H1 (cell line): Measurements from ENCODE around the gene CGNL1. TPM values are rescaled to one million over a fixed set of nuclear protein-coding genes. Genes with fewer than 3 reads are reported as not detected.

Source experiments
- GTF2F1 ChIP-seq: IDR thresholded peaks from 2 replicates; pipeline ENCODE4 v1.6.1; 2012; ENCODE audit warnings: low read depth, low read length, improper control_type of control experiment, borderline replicate concordance
- POU5F1 ChIP-seq: IDR thresholded peaks from 2 replicates; pipeline ENCODE4 v1.6.1; 2011; ENCODE audit warnings: low read depth, mild to moderate bottlenecking, low read length, moderate library complexity
- polyA plus RNA-seq, 7 experiments: library from polyadenylated mRNA; depleted of rRNA in 3 of 7; stranded (reverse) in 5 of 7; unstranded in 2 of 7; fragments of >200 nt in 5 of 7; fragments of 200-250 nt in 2 of 7; gene quantifications; 1 replicate in 5 of 7; 2 replicates in 1 of 7; 4 replicates in 1 of 7; pipeline versions ENCODE4 v1.2.1 to v1.2.3, GENCODE V29; 2011 to 2013; ENCODE audit warnings: missing spikeins in 2 of 7, mixed read lengths in 2 of 7
- total RNA-seq: library from RNA; stranded (reverse); fragmentation: NEBNext Ultra II Directional; extraction: Animal tissue kit (Norgen Biotek cat#: 25700); gene quantifications from 2 replicates; pipeline ENCODE4 v1.2.1, GENCODE V29; 2021

Gene CGNL1
- total and polyA plus RNA-seq, 2 of the 8 experiments (the other 6 are each of a cell fraction or from before 2014, with no cell fraction given), result 21.8 to 75.6 TPM

- TF ChIP-seq GTF2F1, result no peak
- TF ChIP-seq POU5F1, result no peak
These were observed 40.6 kb upstream of the CGNL1 start (continued) for GRCh38 chr15:57335719-57336118.
